GM18858 (cell line): ENCODE measurements around the gene TBATA.
"Not testable (repeated sequence)": the region's sequence is repeated elsewhere in the genome, so short reads cannot be mapped to it uniquely, and the experiment has no call there.

Experiments used
- ATAC-seq: cut with Tn5 transposase; IDR thresholded peaks from one replicate; pipeline ENCODE4 v1.9.1; 2021; ENCODE audit not compliant: unreplicated experiment

The TBATA gene

GRCh38 chr10:70779511-70780369 lies 5.4 kb downstream of the TBATA start:
- no peak for ATAC-seq

- no peak for ATAC-seq
Observed at GRCh38 chr10:70779088-70779487, 6.1 kb downstream of the TBATA start.

- ATAC-seq, result no peak
Observed at GRCh38 chr10:70778267-70778924, 6.8 kb downstream of the TBATA start.

GRCh38 chr10:70777063-70777875 lies 7.9 kb downstream of the TBATA start:
- ATAC-seq, result no peak

DNA sequence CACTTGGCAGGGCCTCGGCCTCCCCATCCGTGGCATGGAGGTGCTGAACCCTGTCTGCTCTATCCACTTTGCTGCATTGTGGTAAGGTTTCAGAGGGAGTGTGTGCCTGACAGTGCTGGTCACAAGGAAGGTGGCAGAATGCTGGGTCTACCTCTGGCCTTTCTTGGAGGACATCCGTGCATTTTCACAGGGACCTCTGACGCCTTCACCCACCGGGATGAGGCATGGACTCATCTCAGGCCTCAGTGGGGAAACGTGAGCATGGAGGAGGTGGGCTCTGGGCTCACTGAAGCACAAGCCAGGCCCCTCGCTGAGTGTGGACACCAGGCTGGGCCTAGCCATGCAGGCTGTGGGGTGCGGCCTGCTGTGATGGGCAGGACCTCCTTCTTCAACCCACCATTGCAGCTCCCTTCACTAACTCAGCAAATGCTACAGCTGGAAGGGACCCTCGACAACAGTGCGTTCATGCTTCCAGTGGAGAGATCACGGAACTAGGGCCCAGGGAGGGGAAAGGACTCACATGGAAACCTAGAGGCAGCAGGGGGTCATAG lies 8.6 kb downstream of the TBATA start:
- no peak for ATAC-seq

- ATAC-seq, result no peak
Observed at GRCh38 chr10:70775679-70776454, 9.3 kb downstream of the TBATA start.

DNA sequence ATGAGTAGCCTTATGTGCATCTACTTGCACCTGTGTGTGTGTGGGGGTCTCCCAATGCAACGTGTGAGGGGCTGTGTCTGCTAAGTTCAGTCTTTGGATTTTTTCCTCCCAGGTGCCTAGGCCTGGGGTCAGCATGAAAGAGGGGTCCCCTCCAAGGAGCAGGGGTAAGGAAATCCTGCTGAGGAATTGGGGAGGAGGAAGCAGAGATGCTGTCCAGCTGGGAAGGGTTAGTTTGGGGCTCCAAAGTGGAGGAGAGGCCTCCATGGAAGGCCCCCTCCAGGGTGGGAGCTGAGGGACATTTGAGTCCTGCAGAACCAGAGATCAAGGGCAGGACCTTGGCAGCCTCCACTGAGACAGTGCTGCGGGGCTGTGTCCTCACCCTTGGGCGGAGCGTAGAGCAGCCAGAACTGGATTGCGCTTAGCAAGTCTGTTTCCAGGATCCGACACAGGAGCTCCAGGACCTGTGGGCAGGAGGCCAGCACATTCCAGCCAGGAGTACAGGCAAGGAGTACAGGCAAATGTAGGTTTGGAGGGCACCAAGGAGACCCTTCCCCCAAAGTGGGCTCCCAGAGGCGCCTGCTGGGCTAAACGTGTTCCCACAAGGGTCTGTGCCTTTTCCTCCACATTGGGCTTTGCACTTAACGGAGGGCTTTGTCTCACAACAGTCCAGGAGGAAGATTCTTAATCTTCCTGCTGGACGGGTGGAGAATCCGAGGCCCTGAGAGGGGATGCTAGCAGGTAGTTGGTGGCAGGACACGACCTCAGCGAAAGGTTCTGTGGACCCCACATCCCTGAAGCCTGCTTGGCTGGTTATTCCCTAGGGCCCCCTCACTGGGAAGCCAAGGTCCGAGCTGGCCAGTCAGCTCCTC lies 10.1 kb downstream of the TBATA start:
- no peak for ATAC-seq

DNA sequence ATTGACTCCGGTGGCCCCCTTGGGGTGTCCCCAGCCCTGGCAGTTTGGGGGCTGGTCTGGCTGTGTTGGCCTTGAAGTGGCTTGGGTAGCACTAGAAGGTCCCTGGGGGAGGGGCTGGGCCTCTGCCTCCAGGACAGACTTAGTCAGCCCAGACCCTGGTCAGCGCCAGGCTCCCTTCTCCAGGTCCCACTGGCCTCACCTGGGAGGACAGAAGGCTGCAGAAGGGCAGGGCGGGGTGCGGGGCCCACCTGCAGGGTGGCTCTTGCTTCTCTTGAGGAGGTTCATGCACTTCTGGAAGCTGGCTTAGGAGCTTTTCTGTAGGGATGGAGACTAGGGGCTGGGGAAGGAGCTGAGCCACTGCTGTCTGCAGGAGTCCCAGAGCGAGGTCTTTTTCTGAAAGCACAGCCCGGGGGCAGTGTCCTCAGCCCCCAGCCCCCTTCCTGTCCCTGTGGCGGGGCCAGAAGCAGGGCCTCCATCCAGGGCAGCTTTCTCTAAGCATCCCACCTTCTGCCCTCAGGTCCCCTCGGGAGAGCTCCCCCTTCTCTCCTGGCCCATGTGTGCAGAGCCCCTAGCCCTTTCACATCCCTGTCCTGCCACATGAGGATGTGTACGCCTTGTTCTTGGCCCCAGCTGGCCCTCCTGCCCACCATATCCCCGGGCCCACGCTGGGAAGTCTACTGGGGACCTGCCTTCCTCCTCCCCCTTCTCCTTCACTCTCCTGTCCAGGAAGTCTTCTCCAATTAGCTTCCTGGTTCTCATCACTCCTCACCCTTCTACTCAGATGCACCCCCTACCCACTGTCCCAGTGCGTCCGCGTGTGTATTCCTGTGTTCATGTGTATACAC lies 11.0 kb downstream of the TBATA start:
- no peak for ATAC-seq

DNA sequence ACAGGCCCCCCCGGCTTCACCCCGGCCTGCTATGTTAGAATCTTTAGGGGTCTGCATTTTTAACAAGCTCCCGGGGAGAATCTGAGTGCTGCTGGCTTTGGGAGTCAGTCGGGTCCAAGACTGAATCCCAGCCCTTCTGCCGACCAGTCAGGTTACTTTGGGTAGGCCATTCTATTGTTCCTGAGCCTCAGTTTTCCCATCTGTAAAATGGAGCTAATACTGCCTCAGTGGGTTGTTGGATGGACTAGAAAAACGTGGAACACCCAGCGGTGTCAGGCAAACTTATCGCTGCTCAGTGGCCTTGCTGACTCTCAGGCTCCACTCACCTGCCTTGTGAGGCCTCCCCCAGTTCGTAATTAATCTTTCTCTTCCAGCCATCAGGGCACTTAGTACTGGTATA lies 11.7 kb downstream of the TBATA start:
- no peak for ATAC-seq

GRCh38 chr10:70772627-70773026 lies 12.6 kb downstream of the TBATA start:
- no peak for ATAC-seq

- no peak for ATAC-seq
Observed at GRCh38 chr10:70771311-70772194, 13.6 kb downstream of the TBATA start.

DNA sequence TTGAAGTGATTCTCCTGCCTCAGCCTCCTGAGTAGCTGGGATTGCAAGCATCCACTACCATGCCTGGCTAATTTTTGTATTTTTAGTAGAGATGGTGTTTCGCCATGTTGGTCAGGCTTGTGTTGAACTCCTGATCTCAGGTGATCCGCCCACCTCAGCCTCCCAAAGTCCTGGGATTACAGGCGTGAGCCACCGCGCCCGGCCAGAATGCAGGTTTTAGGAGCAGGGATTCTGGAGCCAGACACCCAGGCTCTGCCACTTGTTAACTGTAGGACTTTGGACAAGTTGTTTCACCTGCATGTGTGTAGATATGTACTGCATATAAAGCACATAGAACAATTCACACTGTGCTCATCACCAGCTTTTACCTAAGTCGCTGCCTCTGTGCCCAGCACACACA lies 14.7 kb downstream of the TBATA start:
- not testable (repeated sequence) for ATAC-seq

DNA sequence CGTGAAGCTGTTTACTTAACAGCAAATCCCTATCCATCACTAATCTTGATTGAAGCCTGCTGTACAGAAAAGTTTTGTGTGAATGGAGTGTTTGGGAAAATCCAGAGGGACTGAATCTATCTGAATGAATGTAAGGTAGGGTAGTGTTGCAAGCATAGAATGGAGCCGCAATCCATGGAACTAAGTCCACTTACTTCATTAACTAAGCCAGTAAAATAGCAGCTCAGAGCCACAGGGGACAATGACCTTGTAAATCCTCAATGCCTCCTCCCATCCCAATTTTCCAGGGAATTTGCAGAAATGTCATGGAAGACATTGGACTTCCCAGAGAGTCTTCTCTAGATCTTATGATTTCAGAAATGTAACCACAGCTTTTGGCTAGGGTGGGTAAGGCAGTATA lies 15.2 kb downstream of the TBATA start:
- ATAC-seq, result no peak

GRCh38 chr10:70769121-70769520 lies 16.1 kb downstream of the TBATA start:
- ATAC-seq, result no peak

DNA sequence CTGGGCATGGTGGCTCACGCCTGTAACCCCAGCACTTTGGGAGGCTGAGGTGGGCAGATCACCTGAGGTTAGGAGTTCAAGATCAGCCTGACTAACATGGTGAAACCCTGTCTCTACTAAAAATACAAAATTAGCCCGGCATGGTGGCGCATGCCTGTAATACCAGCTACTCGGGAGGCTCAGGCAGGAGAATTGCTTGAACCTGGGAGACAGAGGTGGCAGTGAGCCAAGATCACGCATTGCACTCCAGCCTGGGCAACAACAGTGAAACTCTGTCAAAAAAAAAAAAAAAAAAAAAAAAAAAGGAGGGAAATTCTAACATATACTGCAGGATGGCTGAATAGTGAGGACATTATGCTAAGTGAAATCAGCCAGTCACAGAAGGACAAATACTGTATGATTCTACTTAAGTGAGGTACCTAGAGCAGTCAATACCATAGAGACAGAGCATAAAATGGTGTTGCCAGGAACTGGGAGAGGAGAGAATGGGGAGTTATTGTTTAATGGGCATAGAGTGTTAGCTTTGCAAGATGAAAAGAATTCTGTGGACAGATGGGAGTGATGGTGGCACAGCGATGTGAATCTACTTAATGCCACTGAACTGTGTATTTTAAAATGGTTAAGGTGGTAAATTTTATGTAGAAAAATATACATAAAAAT lies 17.0 kb downstream of the TBATA start:
- ATAC-seq, result not testable (repeated sequence)

- no peak for ATAC-seq
Observed at GRCh38 chr10:70765794-70766594, 19.2 kb downstream of the TBATA start.
